Measurements from ENCODE around the gene LRRN2. TPM values are rescaled to one million over a fixed set of nuclear protein-coding genes. Genes with fewer than 3 reads are reported as not detected.

The LRRN2 gene
- total and polyA plus RNA-seq, 9 of the 15 experiments (the other 6 are each of a cell fraction or from before 2014, with no cell fraction given) = 0.05 TPM; not detected in 8

DNA sequence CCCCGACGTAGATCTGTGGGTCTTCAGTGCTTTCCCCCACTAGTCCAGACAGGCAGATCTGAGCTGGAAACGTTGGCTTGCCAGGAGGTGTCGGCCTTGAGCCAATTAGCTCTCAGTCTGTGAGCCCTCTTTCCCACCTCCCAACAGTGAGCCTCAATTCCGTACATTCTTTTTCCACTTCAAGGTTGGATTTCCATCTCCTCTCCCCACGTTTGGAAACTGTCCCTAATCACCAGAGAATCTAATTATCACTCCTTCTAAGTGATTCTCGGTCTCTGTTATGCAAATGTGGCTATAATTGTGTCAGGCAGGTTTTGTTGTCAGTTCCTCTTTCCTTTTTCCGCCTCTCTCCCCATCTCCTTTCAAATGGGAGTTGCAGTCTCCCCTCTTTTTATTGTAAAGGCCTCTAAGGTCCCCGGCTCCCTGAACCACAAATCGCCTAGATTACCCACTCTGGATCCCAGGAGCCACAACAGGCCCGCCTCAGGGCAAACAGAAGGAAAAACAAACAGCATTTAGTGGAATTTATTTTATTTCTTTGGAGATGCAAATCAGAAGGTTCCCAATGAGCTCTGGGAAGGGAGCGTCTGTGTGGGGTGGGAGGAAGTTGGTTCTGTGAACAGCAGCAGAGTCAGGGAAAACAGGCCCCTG is 29.4 kb upstream of the LRRN2 start (continued):
- TF ChIP-seq, protein P1, sequence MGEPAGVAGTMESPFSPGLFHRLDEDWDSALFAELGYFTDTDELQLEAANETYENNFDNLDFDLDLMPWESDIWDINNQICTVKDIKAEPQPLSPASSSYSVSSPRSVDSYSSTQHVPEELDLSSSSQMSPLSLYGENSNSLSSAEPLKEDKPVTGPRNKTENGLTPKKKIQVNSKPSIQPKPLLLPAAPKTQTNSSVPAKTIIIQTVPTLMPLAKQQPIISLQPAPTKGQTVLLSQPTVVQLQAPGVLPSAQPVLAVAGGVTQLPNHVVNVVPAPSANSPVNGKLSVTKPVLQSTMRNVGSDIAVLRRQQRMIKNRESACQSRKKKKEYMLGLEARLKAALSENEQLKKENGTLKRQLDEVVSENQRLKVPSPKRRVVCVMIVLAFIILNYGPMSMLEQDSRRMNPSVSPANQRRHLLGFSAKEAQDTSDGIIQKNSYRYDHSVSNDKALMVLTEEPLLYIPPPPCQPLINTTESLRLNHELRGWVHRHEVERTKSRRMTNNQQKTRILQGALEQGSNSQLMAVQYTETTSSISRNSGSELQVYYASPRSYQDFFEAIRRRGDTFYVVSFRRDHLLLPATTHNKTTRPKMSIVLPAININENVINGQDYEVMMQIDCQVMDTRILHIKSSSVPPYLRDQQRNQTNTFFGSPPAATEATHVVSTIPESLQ (CRISPR knock-in tag; IDR thresholded peaks at IDR 0.05) = 0 out of 2 replicates have a peak, but pooled peaks have one; percentile 5
- peak; percentile 75 for TF ChIP-seq SPI1 (IDR thresholded peaks at IDR 0.05; ENCODE audit: borderline replicate concordance, low read depth, low read length)
- TF ChIP-seq SOX6 (IDR thresholded peaks at IDR 0.05) = 0 out of 2 replicates have a peak, but pooled peaks have one; percentile 6
- TF ChIP-seq ZNF280B (CRISPR knock-in tag; IDR thresholded peaks at IDR 0.05) = no peak
- TF ChIP-seq ZFP1 (CRISPR knock-in tag; IDR thresholded peaks at IDR 0.05) = no peak
- TF ChIP-seq, protein P2, sequence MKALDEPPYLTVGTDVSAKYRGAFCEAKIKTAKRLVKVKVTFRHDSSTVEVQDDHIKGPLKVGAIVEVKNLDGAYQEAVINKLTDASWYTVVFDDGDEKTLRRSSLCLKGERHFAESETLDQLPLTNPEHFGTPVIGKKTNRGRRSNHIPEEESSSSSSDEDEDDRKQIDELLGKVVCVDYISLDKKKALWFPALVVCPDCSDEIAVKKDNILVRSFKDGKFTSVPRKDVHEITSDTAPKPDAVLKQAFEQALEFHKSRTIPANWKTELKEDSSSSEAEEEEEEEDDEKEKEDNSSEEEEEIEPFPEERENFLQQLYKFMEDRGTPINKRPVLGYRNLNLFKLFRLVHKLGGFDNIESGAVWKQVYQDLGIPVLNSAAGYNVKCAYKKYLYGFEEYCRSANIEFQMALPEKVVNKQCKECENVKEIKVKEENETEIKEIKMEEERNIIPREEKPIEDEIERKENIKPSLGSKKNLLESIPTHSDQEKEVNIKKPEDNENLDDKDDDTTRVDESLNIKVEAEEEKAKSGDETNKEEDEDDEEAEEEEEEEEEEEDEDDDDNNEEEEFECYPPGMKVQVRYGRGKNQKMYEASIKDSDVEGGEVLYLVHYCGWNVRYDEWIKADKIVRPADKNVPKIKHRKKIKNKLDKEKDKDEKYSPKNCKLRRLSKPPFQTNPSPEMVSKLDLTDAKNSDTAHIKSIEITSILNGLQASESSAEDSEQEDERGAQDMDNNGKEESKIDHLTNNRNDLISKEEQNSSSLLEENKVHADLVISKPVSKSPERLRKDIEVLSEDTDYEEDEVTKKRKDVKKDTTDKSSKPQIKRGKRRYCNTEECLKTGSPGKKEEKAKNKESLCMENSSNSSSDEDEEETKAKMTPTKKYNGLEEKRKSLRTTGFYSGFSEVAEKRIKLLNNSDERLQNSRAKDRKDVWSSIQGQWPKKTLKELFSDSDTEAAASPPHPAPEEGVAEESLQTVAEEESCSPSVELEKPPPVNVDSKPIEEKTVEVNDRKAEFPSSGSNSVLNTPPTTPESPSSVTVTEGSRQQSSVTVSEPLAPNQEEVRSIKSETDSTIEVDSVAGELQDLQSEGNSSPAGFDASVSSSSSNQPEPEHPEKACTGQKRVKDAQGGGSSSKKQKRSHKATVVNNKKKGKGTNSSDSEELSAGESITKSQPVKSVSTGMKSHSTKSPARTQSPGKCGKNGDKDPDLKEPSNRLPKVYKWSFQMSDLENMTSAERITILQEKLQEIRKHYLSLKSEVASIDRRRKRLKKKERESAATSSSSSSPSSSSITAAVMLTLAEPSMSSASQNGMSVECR (CRISPR knock-in tag; IDR thresholded peaks at IDR 0.05) = no peak
- no peak for TF ChIP-seq ZC3H8 (IDR thresholded peaks at IDR 0.05)
- TF ChIP-seq ZNF316 (IDR thresholded peaks at IDR 0.05) = no peak
- no peak for TF ChIP-seq MCM5 (IDR thresholded peaks at IDR 0.05; ENCODE audit: low read depth)
- TF ChIP-seq, protein P3, sequence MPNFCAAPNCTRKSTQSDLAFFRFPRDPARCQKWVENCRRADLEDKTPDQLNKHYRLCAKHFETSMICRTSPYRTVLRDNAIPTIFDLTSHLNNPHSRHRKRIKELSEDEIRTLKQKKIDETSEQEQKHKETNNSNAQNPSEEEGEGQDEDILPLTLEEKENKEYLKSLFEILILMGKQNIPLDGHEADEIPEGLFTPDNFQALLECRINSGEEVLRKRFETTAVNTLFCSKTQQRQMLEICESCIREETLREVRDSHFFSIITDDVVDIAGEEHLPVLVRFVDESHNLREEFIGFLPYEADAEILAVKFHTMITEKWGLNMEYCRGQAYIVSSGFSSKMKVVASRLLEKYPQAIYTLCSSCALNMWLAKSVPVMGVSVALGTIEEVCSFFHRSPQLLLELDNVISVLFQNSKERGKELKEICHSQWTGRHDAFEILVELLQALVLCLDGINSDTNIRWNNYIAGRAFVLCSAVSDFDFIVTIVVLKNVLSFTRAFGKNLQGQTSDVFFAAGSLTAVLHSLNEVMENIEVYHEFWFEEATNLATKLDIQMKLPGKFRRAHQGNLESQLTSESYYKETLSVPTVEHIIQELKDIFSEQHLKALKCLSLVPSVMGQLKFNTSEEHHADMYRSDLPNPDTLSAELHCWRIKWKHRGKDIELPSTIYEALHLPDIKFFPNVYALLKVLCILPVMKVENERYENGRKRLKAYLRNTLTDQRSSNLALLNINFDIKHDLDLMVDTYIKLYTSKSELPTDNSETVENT (CRISPR knock-in tag; IDR thresholded peaks at IDR 0.05) = no peak
- no peak for TF ChIP-seq KAT7 (CRISPR knock-in tag; IDR thresholded peaks at IDR 0.05; ENCODE audit: borderline replicate concordance)
- TF ChIP-seq CXXC5 (CRISPR knock-in tag; IDR thresholded peaks at IDR 0.05) = 0 out of 2 replicates have a peak, but pooled peaks have one; percentile 20
- TF ChIP-seq ZNF282 (CRISPR knock-in tag; IDR thresholded peaks at IDR 0.05) = no peak
- TF ChIP-seq NKRF (IDR thresholded peaks at IDR 0.05; ENCODE audit: borderline replicate concordance) = no peak
- peak; percentile 25 to 51; a peak in 2 of 4 replicates for TF ChIP-seq RAD21 (CRISPR knock-in tag; conservative IDR thresholded peaks at IDR 0.05 in 1 of 2, IDR thresholded peaks at IDR 0.05 in 1 of 2)
- TF ChIP-seq FOXP1 (CRISPR knock-in tag; IDR thresholded peaks at IDR 0.05) = no peak

Data from K562 (cell line).